SK-N-SH (cell line): ENCODE results near the gene POU2AF1. TPM values are rescaled to one million over a fixed set of nuclear protein-coding genes. Genes with fewer than 3 reads are reported as not detected.

ENCODE experiments used
- CTCF ChIA-PET: fragments of 300-600, 350-600 bp; formaldehyde crosslinking; extraction: SDS; loops from one replicate; lab custom pipeline; 2021; lab: Yijun Ruan, JAX
- POLR2A ChIA-PET: fragments of 350-600 bp; sonication (Branson Sonifier 250); formaldehyde crosslinking; extraction: SDS; loops from one replicate; lab custom pipeline; 2020; ENCODE audit warnings: antibody characterized with exemption, inconsistent platforms; lab: Yijun Ruan, JAX
- DNase-seq: peaks from one replicate; pipeline ENCODE4 v3.0.0; 2012
- H2AFZ ChIP-seq: fragments of 200-600 bp; sonication (generic); 2 replicates; pipeline ENCODE4 v1.8.1; 2016; ENCODE audit warnings: antibody characterized with exemption, mild to moderate bottlenecking, low read depth
- H3F3A ChIP-seq: fragments of 200-600 bp; sonication (generic); replicated peaks from 2 replicates; pipeline ENCODE3; 2016; ENCODE audit warnings: antibody characterized with exemption, mild to moderate bottlenecking; ENCODE audit not compliant: insufficient read depth
- H3K27ac ChIP-seq, 2 experiments: fragments of 200-500 bp in 1 of 2; fragments of 200-600 bp in 1 of 2; sonication (Bioruptor generic) in 1 of 2; sonication (generic), shearing (Covaris generic) in 1 of 2; 2 replicates each; pipeline versions ENCODE4 v1.5.1 to v1.6.1; 2014 to 2016; ENCODE audit warnings: low read depth in 2 of 2, inconsistent platforms in 1 of 2, low read length in 1 of 2, mild to moderate bottlenecking in 1 of 2, mixed read lengths in 1 of 2
- H3K27me3 ChIP-seq: fragments of 200-600 bp; sonication (generic), shearing (Covaris generic); 2 replicates; pipeline ENCODE4 v1.6.1; 2016; ENCODE audit warnings: mixed run types; ENCODE audit not compliant: insufficient read depth
- H3K36me3 ChIP-seq, 2 experiments: fragments of 200-500 bp in 1 of 2; fragments of 200-600 bp in 1 of 2; sonication (Bioruptor generic) in 1 of 2; sonication (generic) in 1 of 2; replicated peaks in 1 of 2; 2 replicates each; pipeline versions ENCODE3 to v1.5.1; 2014 to 2016; ENCODE audit warnings: low read length in 1 of 2, mild to moderate bottlenecking in 1 of 2; ENCODE audit not compliant: insufficient read depth in 2 of 2, control insufficient read depth in 1 of 2
- H3K4me1 ChIP-seq, 2 experiments: fragments of 200-500 bp in 1 of 2; fragments of 200-600 bp in 1 of 2; sonication (Bioruptor generic) in 1 of 2; sonication (generic), shearing (Covaris generic) in 1 of 2; 2 replicates each; pipeline versions ENCODE4 v1.5.1 to v1.6.1; 2014 to 2016; ENCODE audit warnings: low read depth in 1 of 2, low read length in 1 of 2, mixed run types in 1 of 2; ENCODE audit not compliant: insufficient read depth in 2 of 2, control insufficient read depth in 1 of 2
- H3K4me2 ChIP-seq: fragments of 200-600 bp; sonication (generic), shearing (Covaris generic); 2 replicates; pipeline ENCODE4 v1.6.1; 2017; ENCODE audit warnings: mixed run types
- H3K4me3 ChIP-seq, 2 experiments: fragments of 200-500 bp in 1 of 2; fragments of 200-600 bp in 1 of 2; sonication (Bioruptor generic) in 1 of 2; sonication (generic), shearing (Covaris generic) in 1 of 2; 2 replicates each; pipeline versions ENCODE4 v1.5.1 to v1.8.1; 2014 to 2016; ENCODE audit warnings: low read depth in 2 of 2, inconsistent platforms in 1 of 2, low read length in 1 of 2, mild to moderate bottlenecking in 1 of 2, mixed read lengths in 1 of 2, moderate library complexity in 1 of 2
- H3K79me2 ChIP-seq: fragments of 200-600 bp; sonication (generic); 2 replicates; pipeline ENCODE4 v1.8.1; 2017; ENCODE audit warnings: mild to moderate bottlenecking; ENCODE audit not compliant: insufficient read depth
- H3K9ac ChIP-seq: fragments of 200-600 bp; sonication (generic); 2 replicates; pipeline ENCODE4 v1.6.1; 2017; ENCODE audit warnings: mixed run types
- H3K9me2 ChIP-seq: fragments of 200-600 bp; sonication (generic); 2 replicates; pipeline ENCODE4 v1.6.1; 2017; ENCODE audit warnings: mixed run types
- H3K9me3 ChIP-seq: fragments of 200-600 bp; sonication (generic); 2 replicates; pipeline ENCODE4 v1.6.1; 2017; ENCODE audit warnings: mixed run types, mild to moderate bottlenecking, moderate library complexity
- H4K20me1 ChIP-seq: fragments of 200-600 bp; sonication (generic); 2 replicates; pipeline ENCODE4 v1.6.1; 2017; ENCODE audit warnings: mild to moderate bottlenecking, mixed run types; ENCODE audit not compliant: insufficient read depth
- CHD2 ChIP-seq: fragments of 150-350 bp; IDR thresholded peaks from 2 replicates; pipeline ENCODE4 v1.6.1; 2018; ENCODE audit warnings: low read length; ENCODE audit not compliant: partially characterized antibody
- GABPA ChIP-seq: IDR thresholded peaks from 2 replicates; pipeline ENCODE4 v1.4.0; 2012; ENCODE audit warnings: low read depth, mild to moderate bottlenecking
- MAX ChIP-seq: IDR thresholded peaks from 2 replicates; pipeline ENCODE4 v1.4.0; 2012; ENCODE audit warnings: low read depth
- MEF2A ChIP-seq: IDR thresholded peaks from 2 replicates; pipeline ENCODE4 v1.4.0; 2012; ENCODE audit warnings: low read depth, borderline replicate concordance
- RXRA ChIP-seq: IDR thresholded peaks from 2 replicates; pipeline ENCODE4 v1.4.0; 2012; ENCODE audit warnings: low read depth, mild to moderate bottlenecking, borderline replicate concordance
- WGBS: methylation state at CpG from one replicate; pipeline ENCODE4 v1.1.6; 2017; ENCODE audit warnings: low lambda C conversion rate; 5-methylcytosine and 5-hydroxymethylcytosine counted together
- polyA plus RNA-seq, 3 experiments: library from polyadenylated mRNA; depleted of rRNA; stranded (reverse); fragments of >200 nt; gene quantifications; 2 replicates each; pipeline ENCODE4 v1.2.3, GENCODE V29; 2012
- small RNA-seq, 7 experiments: library from RNA; depleted of rRNA; stranded (forward); fragments of <200 nt; gene quantifications; one replicate each; pipeline ENCODE3, GENCODE V24; 2012

Gene POU2AF1
- polyA plus RNA-seq, 1 of the 3 experiments (the other 2 are of a cell fraction), result 0.07 TPM

DNA sequence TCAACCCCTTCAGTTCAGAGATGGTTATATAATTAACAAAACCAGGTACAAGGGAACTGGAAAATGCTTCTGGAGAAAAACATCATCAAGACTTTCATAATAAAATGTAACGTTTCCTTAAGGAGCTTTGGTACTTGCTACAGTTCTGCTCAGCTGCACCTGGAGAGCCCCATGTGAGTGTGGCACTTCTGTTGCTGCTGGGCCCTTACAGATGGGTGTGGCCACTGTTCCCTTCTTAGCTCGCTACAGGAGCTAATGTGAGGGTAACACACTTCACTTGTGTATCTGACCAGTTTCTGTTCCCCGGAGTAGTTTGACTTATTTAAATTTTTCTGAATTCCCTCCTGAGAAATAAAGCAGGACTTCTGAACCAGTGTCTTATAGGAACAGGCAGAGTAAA is 76.8 kb downstream of the POU2AF1 start:
- H3K27me3 ChIP-seq, result peaks cover 28% of the 10 kb centered on the region; the same call in 1 of the 2 replicates
- no peak for DNase-seq
- CTCF ChIA-PET, result interaction anchor here (0.9 to 7.0 kb wide), 4 partner anchors 15 to 125 kb away, joined by 4 to 57 read pairs (median 30); no protein-coding TSS in a partner anchor
- H2AFZ ChIP-seq, result no peak overlapping the region
- H3K9ac ChIP-seq, result no peak overlapping the region
- 43% methylated on average over 3 of the region's 3 CpGs for WGBS
- peaks cover 5% of the 10 kb centered on the region in 2 experiments; a peak in 2 of 4 replicates for H3K4me1 ChIP-seq
- H3K4me3 ChIP-seq, result no peak overlapping the region
- H3K27ac ChIP-seq, result no peak overlapping the region
- no peaks in the 10 kb centered on the region for H3K9me3 ChIP-seq
- H3K36me3 ChIP-seq, result no peaks in the 10 kb centered on the region
- no peak overlapping the region for H3K4me2 ChIP-seq
- H3K79me2 ChIP-seq, result no peaks in the 10 kb centered on the region
- TF ChIP-seq CHD2, result no peak
- TF ChIP-seq GABPA, result no peak
- no peak for TF ChIP-seq MEF2A
- no peak for TF ChIP-seq MAX
- no peak for TF ChIP-seq RXRA
- no peaks in the 10 kb centered on the region for H3F3A ChIP-seq
- H4K20me1 ChIP-seq, result no peaks in the 10 kb centered on the region
- POLR2A ChIA-PET, result no interaction called here
- no peaks in the 10 kb centered on the region for H3K9me2 ChIP-seq

Small RNA genes within 50 kb of the gene (small RNA-seq; reads per million reads assigned to genes)
- gene MIR4491 (0 reads per million in 7 experiments), gene RNU2-60P (0 to 2.6 (median 0.10) reads per million in 7 experiments)

Other genes with a start within 250 kb of the POU2AF1 start
- 0.06 and 0.15 TPM in 2 replicates for gene POU2AF2, start 133.6 kb downstream of the POU2AF1 start, polyA plus RNA-seq (2012; rRNA removed)
- gene POU2AF3, start 80.7 kb downstream of the POU2AF1 start, polyA plus RNA-seq (2012; rRNA removed), result 0.07 and 0.18 TPM in 2 replicates
- 0.26 and 0.34 TPM in 2 replicates for gene BTG4, start 133.1 kb upstream of the POU2AF1 start, polyA plus RNA-seq (2012; rRNA removed)
- 4.4 and 4.9 TPM in 2 replicates for gene HOATZ, start 135.5 kb upstream of the POU2AF1 start, polyA plus RNA-seq (2012; rRNA removed)
- gene LAYN, start 161.4 kb upstream of the POU2AF1 start, polyA plus RNA-seq (2012; rRNA removed), result 366 and 437 TPM in 2 replicates
- 8.9 and 9.7 TPM in 2 replicates for gene SIK2, start 223.2 kb upstream of the POU2AF1 start, polyA plus RNA-seq (2012; rRNA removed)